Loucy (cell line): Measurements from ENCODE around the gene AKR1C1.
"Not testable (repeated sequence)": the region's sequence is repeated elsewhere in the genome, so short reads cannot be mapped to it uniquely, and the experiment has no call there.

Experiments used
- H2AFZ ChIP-seq: fragments of 200-600 bp; sonication (generic); 2 replicates; pipeline ENCODE4 v1.6.0; 2016; ENCODE audit warnings: antibody characterized with exemption, mild to moderate bottlenecking, low read length, moderate library complexity
- H3F3A ChIP-seq: fragments of 200-600 bp; 2 replicates; pipeline ENCODE4 v1.6.0; 2016; ENCODE audit warnings: antibody characterized with exemption, low read depth, mild to moderate bottlenecking
- H3K27me3 ChIP-seq: fragments of 200-600 bp; sonication (generic); 2 replicates; pipeline ENCODE4 v1.6.1; 2014; ENCODE audit warnings: low read length, mild to moderate bottlenecking; ENCODE audit not compliant: insufficient read depth, poor library complexity, severe bottlenecking
- H3K36me3 ChIP-seq: fragments of 200-600 bp; sonication (generic); 2 replicates; pipeline ENCODE4 v1.6.1; 2016; ENCODE audit warnings: low read length; ENCODE audit not compliant: insufficient read depth
- H3K4me1 ChIP-seq: fragments of 200-600 bp; sonication (generic); 2 replicates; pipeline ENCODE4 v1.5.1; 2014; ENCODE audit warnings: low read length, mild to moderate bottlenecking; ENCODE audit not compliant: insufficient read depth, poor library complexity, severe bottlenecking
- H3K4me2 ChIP-seq: fragments of 200-600 bp; sonication (generic); 2 replicates; pipeline ENCODE4 v1.6.0; 2014; ENCODE audit warnings: antibody characterized with exemption, low read length, low read depth, mild to moderate bottlenecking; ENCODE audit not compliant: poor library complexity, severe bottlenecking
- H3K4me3 ChIP-seq: fragments of 200-600 bp; sonication (generic); 2 replicates; pipeline ENCODE4 v1.5.1; 2014; ENCODE audit warnings: low read length, mild to moderate bottlenecking, mixed read lengths; ENCODE audit not compliant: poor library complexity, severe bottlenecking
- H3K79me2 ChIP-seq: fragments of 200-600 bp; sonication (generic); 2 replicates; pipeline ENCODE4 v1.6.1; 2014; ENCODE audit warnings: low read length; ENCODE audit not compliant: insufficient read depth
- H3K9ac ChIP-seq: fragments of 200-600 bp; sonication (generic); 2 replicates; pipeline ENCODE4 v1.6.0; 2014; ENCODE audit warnings: mild to moderate bottlenecking, low read depth, low read length, moderate library complexity; ENCODE audit not compliant: poor library complexity, severe bottlenecking
- H3K9me2 ChIP-seq: fragments of 200-600 bp; sonication (generic); replicated peaks from 2 replicates; pipeline ENCODE4 v1.6.1; 2016; ENCODE audit warnings: low read depth, low read length, mixed read lengths
- H3K9me3 ChIP-seq: fragments of 200-600 bp; sonication (generic); 2 replicates; pipeline ENCODE4 v1.6.1; 2014; ENCODE audit warnings: mild to moderate bottlenecking, antibody characterized with exemption, low read length, low read depth; ENCODE audit not compliant: insufficient read depth
- H4K20me1 ChIP-seq: fragments of 200-600 bp; sonication (generic); 2 replicates; pipeline ENCODE4 v1.6.0; 2014; ENCODE audit warnings: antibody characterized with exemption, low read length, mild to moderate bottlenecking; ENCODE audit not compliant: insufficient read depth, poor library complexity, severe bottlenecking
- CTCF ChIP-seq: fragments of 200-600 bp; sonication (generic); conservative IDR thresholded peaks from 2 replicates; pipeline ENCODE4 v1.5.1; 2014; ENCODE audit warnings: mild to moderate bottlenecking, antibody characterized with exemption, low read length
- EZH2phosphoT487 ChIP-seq: fragments of 200-600 bp; IDR thresholded peaks from 2 replicates; pipeline ENCODE4 v1.6.1; 2018; ENCODE audit warnings: antibody characterized with exemption, mild to moderate bottlenecking, moderate library complexity, borderline replicate concordance

AKR1C1 gene

GRCh38 chr10:4947635-4948596 lies 15.3 kb upstream of the AKR1C1 start:
- no peak for TF ChIP-seq CTCF
- TF ChIP-seq EZH2phosphoT487, result no peak
- H3K4me3 ChIP-seq, result no peak overlapping the region
- no peaks in the 10 kb centered on the region for H4K20me1 ChIP-seq
- no peaks in the 10 kb centered on the region for H3F3A ChIP-seq
- no peak overlapping the region for H3K9ac ChIP-seq
- no peaks in the 10 kb centered on the region for H3K4me1 ChIP-seq
- no peak overlapping the region for H3K4me2 ChIP-seq
- H3K27me3 ChIP-seq, result no peaks in the 10 kb centered on the region
- no peaks in the 10 kb centered on the region for H3K36me3 ChIP-seq
- no peaks in the 10 kb centered on the region for H3K79me2 ChIP-seq
- H3K9me2 ChIP-seq, result no peaks in the 10 kb centered on the region
- H2AFZ ChIP-seq, result no peak overlapping the region
- H3K9me3 ChIP-seq, result no peaks in the 10 kb centered on the region

- not testable (repeated sequence) for H3K9me2 ChIP-seq, H3K36me3 ChIP-seq, H3K4me2 ChIP-seq, H2AFZ ChIP-seq, H3K4me1 ChIP-seq, H3K9me3 ChIP-seq, H3K9ac ChIP-seq, H3K4me3 ChIP-seq, H3F3A ChIP-seq, H4K20me1 ChIP-seq, H3K79me2 ChIP-seq, H3K27me3 ChIP-seq
Measured at GRCh38 chr10:4951512-4952162, 11.6 kb upstream of the AKR1C1 start.

DNA sequence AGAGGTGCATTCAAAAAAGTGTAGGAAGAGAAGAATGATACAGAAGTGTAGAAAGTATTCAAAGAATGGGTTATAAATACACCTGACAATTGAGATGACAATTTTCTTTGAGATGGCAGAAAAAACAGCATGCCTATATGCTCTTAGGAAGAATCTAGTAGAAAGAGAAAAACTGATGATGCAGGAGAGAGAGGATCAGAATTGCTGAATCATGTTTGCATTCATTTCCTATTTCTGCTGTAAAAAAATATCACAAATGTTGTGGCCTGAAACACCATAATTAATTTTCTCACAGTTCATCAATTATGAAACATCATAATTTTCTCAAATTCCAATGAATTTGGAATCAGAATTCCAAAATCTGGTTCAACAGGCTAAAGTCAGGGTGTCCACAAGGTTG lies 9.8 kb upstream of the AKR1C1 start:
- H3K9ac ChIP-seq, result no peak overlapping the region

GRCh38 chr10:4956088-4956487 lies 7.1 kb upstream of the AKR1C1 start:
- not testable (repeated sequence) for H3K9me2 ChIP-seq, H3K4me3 ChIP-seq, H3K9ac ChIP-seq, H2AFZ ChIP-seq, H3K36me3 ChIP-seq, H3K4me2 ChIP-seq, H3K9me3 ChIP-seq, H3K27me3 ChIP-seq, H4K20me1 ChIP-seq, H3K4me1 ChIP-seq, H3F3A ChIP-seq, H3K79me2 ChIP-seq

More for the DNA sequence above, 9.8 kb upstream of the AKR1C1 start:
- H3K4me1 ChIP-seq, result no peaks in the 10 kb centered on the region
- H3K4me2 ChIP-seq, result no peak overlapping the region
- H3F3A ChIP-seq, result no peaks in the 10 kb centered on the region
- H3K9me2 ChIP-seq, result no peaks in the 10 kb centered on the region
- no peak overlapping the region for H2AFZ ChIP-seq
- H3K79me2 ChIP-seq, result no peaks in the 10 kb centered on the region
- H3K4me3 ChIP-seq, result no peak overlapping the region
- TF ChIP-seq CTCF, result no peak
- TF ChIP-seq EZH2phosphoT487, result no peak
- H3K9me3 ChIP-seq, result no peaks in the 10 kb centered on the region
- H3K36me3 ChIP-seq, result no peaks in the 10 kb centered on the region
- H4K20me1 ChIP-seq, result no peaks in the 10 kb centered on the region
- no peaks in the 10 kb centered on the region for H3K27me3 ChIP-seq

DNA sequence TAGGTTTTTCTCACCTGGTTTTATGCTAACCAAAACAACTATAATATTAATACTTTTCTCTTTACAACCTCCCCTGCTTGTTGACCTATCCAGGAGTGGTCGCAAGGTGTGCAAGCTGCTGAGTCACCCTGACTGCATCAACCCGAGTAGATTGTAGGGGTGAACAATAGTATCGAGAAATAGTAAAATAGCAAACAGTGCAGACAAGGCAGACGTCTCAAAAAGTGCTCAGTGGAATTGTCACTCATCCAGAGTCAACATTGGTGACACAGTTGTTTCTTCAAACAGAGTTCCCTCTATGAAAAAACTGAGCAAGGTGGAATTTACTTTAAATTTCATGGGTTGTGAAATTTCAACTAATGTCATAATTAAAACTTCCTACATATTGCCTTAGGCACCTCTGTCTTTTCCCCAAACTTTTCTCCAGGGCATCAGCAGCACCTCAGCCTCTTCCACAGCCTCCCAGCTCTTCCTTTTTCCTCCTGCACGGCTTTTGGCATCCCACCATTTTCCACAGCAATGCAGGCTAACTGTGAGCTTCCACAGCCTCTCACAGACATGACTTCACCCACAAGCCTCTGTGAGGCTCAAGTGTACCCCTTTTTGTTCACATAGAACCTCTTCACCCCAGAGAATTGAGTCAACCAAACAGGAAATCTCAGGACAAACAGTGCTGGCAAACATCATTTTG lies 6.1 kb upstream of the AKR1C1 start:
- not testable (repeated sequence) for H3K36me3 ChIP-seq, H3F3A ChIP-seq, H3K79me2 ChIP-seq, H2AFZ ChIP-seq, H3K4me3 ChIP-seq, H3K27me3 ChIP-seq, H3K9ac ChIP-seq, H3K9me3 ChIP-seq, H4K20me1 ChIP-seq, H3K4me1 ChIP-seq, H3K9me2 ChIP-seq, H3K4me2 ChIP-seq
